Right cardiac atrium (tissue), 5 donors: ENCODE results near the gene THTPA. TPM values are rescaled to one million over a fixed set of nuclear protein-coding genes. Genes with fewer than 3 reads are reported as not detected.

Source experiments
- ATAC-seq, 2 donors: fragments of 200-7000 bp; cut with Tn5 transposase; one replicate each; pipeline versions ENCODE4 v1.8.0 to v1.9.1; 2020; ENCODE audit warnings: moderate library complexity in 2 of 2, mild to moderate bottlenecking in 1 of 2
- DNase-seq, 3 donors: peaks; one replicate each; pipeline ENCODE4 v3.0.0-alpha.2; 2020
- H3K27ac ChIP-seq: one replicate; pipeline ENCODE4 v1.5.1; 2013; ENCODE audit warnings: mild to moderate bottlenecking, low read length, control low read depth, moderate library complexity
- H3K27me3 ChIP-seq: one replicate; pipeline ENCODE4 v1.6.1; 2013; ENCODE audit not compliant: control insufficient read depth, insufficient read depth
- H3K4me1 ChIP-seq: one replicate; pipeline ENCODE4 v1.6.1; 2013; ENCODE audit warnings: low read length; ENCODE audit not compliant: control insufficient read depth, insufficient read depth
- H3K4me3 ChIP-seq: one replicate; pipeline ENCODE4 v1.5.1; 2013; ENCODE audit warnings: low read length, control low read depth
- H3K9me3 ChIP-seq: one replicate; pipeline ENCODE4 v1.6.1; 2013; ENCODE audit warnings: low read length; ENCODE audit not compliant: control insufficient read depth
- WGBS: extraction: QIAGEN DNeasy Blood & Tissue Kit; methylation state at CpG from one replicate; pipeline ENCODE4 v1.1.7; 2013; 5-methylcytosine and 5-hydroxymethylcytosine counted together
- intact Hi-C, 4 donors: fragments of 100-400 bp; cut with DNase I; formaldehyde crosslinking; loops; one replicate each; pipeline versions ENCODE4 v1.11.0 to v1.14.0; 2022 to 2023
- polyA plus RNA-seq: library from polyadenylated mRNA; stranded (reverse); fragments of 200-250 nt; gene quantifications from one replicate; pipeline ENCODE4 v1.2.3, GENCODE V29; 2013
- total RNA-seq, 4 donors: library from RNA; stranded (reverse); fragmentation: NEBNext Ultra II Directional; extraction: Animal tissue kit (Norgen Biotek cat#: 25700); gene quantifications; one replicate each; pipeline ENCODE4 v1.2.1, GENCODE V29; 2021
- donor health status: healthy with polysubstance abuse.
- donor health status: DM: no; HTN: yes; CAD: no.
- donor health status: DM: no; HTN: no; CAD: no.
- donor health status: DM: no; HTN: yes; CAD: no; lungs with severe emphysema.
- donor health status: DM: yes; HTN: yes; CAD: no.

Gene THTPA
- total and polyA plus RNA-seq, 5 donors = 18.8 to 22.9 (median 21.3) TPM

- H3K9me3 ChIP-seq = no peaks in the 10 kb centered on the region
- H3K27ac ChIP-seq = no peak overlapping the region
- no peaks in the 10 kb centered on the region for H3K27me3 ChIP-seq
- H3K4me1 ChIP-seq = peaks cover 10% of the 10 kb centered on the region
- DNase-seq (no peak), ATAC-seq (no peak)
- no peak overlapping the region for H3K4me3 ChIP-seq
- 93% methylated on average over 5 of the region's 5 CpGs for WGBS
- intact Hi-C loops = loop anchor here in 1 of 4 donors (10.0 kb wide), 1 partner anchor 219 kb away; the partner anchor contains the start of gene PABPN1
Observed at GRCh38 chr14:23543403-23543802, 12.7 kb upstream of the THTPA start.

GRCh38 chr14:23544511-23545447 is 11.3 kb upstream of the THTPA start:
- ATAC-seq (peak; percentile 78 to 91), DNase-seq (peak; percentile 59 to 82 (median 81))
- H3K9me3 ChIP-seq = no peaks in the 10 kb centered on the region
- 41% methylated on average over 25 of the region's 25 CpGs for WGBS
- peaks cover 10% of the 10 kb centered on the region for H3K4me1 ChIP-seq
- no peak overlapping the region for H3K4me3 ChIP-seq
- intact Hi-C loops = loop anchor here in 1 of 4 donors (10.0 kb wide), 1 partner anchor 220 kb away; the partner anchor contains the start of gene PABPN1
- peak overlapping the region; percentile 70 for H3K27ac ChIP-seq
- no peaks in the 10 kb centered on the region for H3K27me3 ChIP-seq

GRCh38 chr14:23545740-23546365 is 10.2 kb upstream of the THTPA start:
- H3K27ac ChIP-seq = peak overlapping the region; percentile 70
- no peak overlapping the region for H3K4me3 ChIP-seq
- H3K4me1 ChIP-seq = peaks cover 13% of the 10 kb centered on the region
- ATAC-seq (no peak), DNase-seq (no peak)
- intact Hi-C loops = loop anchor here in 1 of 4 donors (10.0 kb wide), 1 partner anchor 221 kb away; the partner anchor contains the start of gene PABPN1
- H3K27me3 ChIP-seq = no peaks in the 10 kb centered on the region
- H3K9me3 ChIP-seq = no peaks in the 10 kb centered on the region
- WGBS = 74% methylated on average over 4 of the region's 4 CpGs

GRCh38 chr14:23546450-23547035 is 9.5 kb upstream of the THTPA start:
- ATAC-seq = no peak
- intact Hi-C loops = loop anchor here in 1 of 4 donors (10.0 kb wide), 1 partner anchor 222 kb away; the partner anchor contains the start of gene PABPN1
- no peaks in the 10 kb centered on the region for H3K27me3 ChIP-seq
- no peak overlapping the region for H3K4me3 ChIP-seq
- H3K4me1 ChIP-seq = peaks cover 13% of the 10 kb centered on the region
- 71% methylated on average over 10 of the region's 10 CpGs for WGBS
- no peak for DNase-seq
- no peak overlapping the region for H3K27ac ChIP-seq
- no peaks in the 10 kb centered on the region for H3K9me3 ChIP-seq

GRCh38 chr14:23547924-23548323 is 8.1 kb upstream of the THTPA start:
- 73% methylated on average over 2 of the region's 2 CpGs for WGBS
- no peak overlapping the region for H3K4me3 ChIP-seq

GRCh38 chr14:23548351-23549318 is 7.4 kb upstream of the THTPA start:
- 52% methylated on average over 18 of the region's 18 CpGs for WGBS
- peaks cover 13% of the 10 kb centered on the region for H3K4me1 ChIP-seq
- H3K27ac ChIP-seq = no peak overlapping the region
- DNase-seq (no peak), ATAC-seq (no peak)
- no peaks in the 10 kb centered on the region for H3K27me3 ChIP-seq
- intact Hi-C loops = loop anchor here in 1 of 4 donors (10.0 kb wide), 1 partner anchor 224 kb away; the partner anchor contains the start of gene PABPN1
- H3K4me3 ChIP-seq = no peak overlapping the region
- H3K9me3 ChIP-seq = no peaks in the 10 kb centered on the region

More at GRCh38 chr14:23547924-23548323, 8.1 kb upstream of the THTPA start:
- no peaks in the 10 kb centered on the region for H3K27me3 ChIP-seq
- no peaks in the 10 kb centered on the region for H3K9me3 ChIP-seq
- DNase-seq = no peak
- peaks cover 13% of the 10 kb centered on the region for H3K4me1 ChIP-seq
- intact Hi-C loops = loop anchor here in 1 of 4 donors (10.0 kb wide), 1 partner anchor 223 kb away; the partner anchor contains the start of gene PABPN1
- no peak overlapping the region for H3K27ac ChIP-seq
- ATAC-seq = no peak

- Histone ChIP-seq H3K27ac (no peak overlapping the region), H3K4me1 (peaks cover 11% of the 10 kb centered on the region), H3K4me3 (peak overlapping the region; percentile 54), H3K27me3 (no peaks in the 10 kb centered on the region), H3K9me3 (no peaks in the 10 kb centered on the region)
- DNase-seq (no peak), ATAC-seq (peak in 1 of 2 donors; percentile 6)
- WGBS = 39% methylated on average over 12 of the region's 12 CpGs
- intact Hi-C loops = no loop called here
Observed at GRCh38 chr14:23550131-23550811, 5.8 kb upstream of the THTPA start.

GRCh38 chr14:23550812-23551265 is 5.2 kb upstream of the THTPA start:
- intact Hi-C loops = no loop called here
- DNase-seq (peak in 1 of 3 donors; percentile 73), ATAC-seq (peak; percentile 27 to 29)
- under 1% methylated on average over 37 of the region's 37 CpGs for WGBS
- no peaks in the 10 kb centered on the region for H3K9me3 ChIP-seq
- peak overlapping the region; percentile 54 for H3K4me3 ChIP-seq
- no peak overlapping the region for H3K27ac ChIP-seq
- H3K27me3 ChIP-seq = no peaks in the 10 kb centered on the region
- peaks cover 5% of the 10 kb centered on the region for H3K4me1 ChIP-seq

GRCh38 chr14:23551266-23552028 is 4.6 kb upstream of the THTPA start, which contains the start of gene ZFHX2:
Gene ZFHX2 (minus strand): TSS chr14:23551765. CDS start chr14:23535325, 16,440 bp downstream.
- under 1% methylated on average over 49 of the region's 49 CpGs for WGBS
- DNase-seq = peak; percentile 78 to 92 (median 90)
- intact Hi-C loops = no loop called here
- Histone ChIP-seq H3K27me3 (no peaks in the 10 kb centered on the region), H3K9me3 (no peaks in the 10 kb centered on the region), H3K4me3 (peak within 1 kb of the TSS; percentile 54), H3K4me1 (peaks cover 3% of the 10 kb centered on the region), H3K27ac (peak within 1 kb of the TSS; percentile 66)
- peak; percentile 80 to 81 for ATAC-seq
